CD8-positive, alpha-beta memory T cell (primary cell): Measurements from ENCODE around the gene MSI2. TPM values are rescaled to one million over a fixed set of nuclear protein-coding genes. Genes with fewer than 3 reads are reported as not detected.
A peak's percentile ranks its signal among the peaks of the same experiment; 100 is the strongest.
"Not testable (repeated sequence)": the region's sequence is repeated elsewhere in the genome, so short reads cannot be mapped to it uniquely, and the experiment has no call there.

ENCODE experiments used
- CTCF ChIA-PET: fragments of 350-600 bp; sonication (Branson Sonifier 250); formaldehyde crosslinking; loops from one replicate; lab custom pipeline; 2021; ENCODE audit warnings: antibody characterized with exemption; lab: Charles Lee
- POLR2A ChIA-PET: fragments of 350-600 bp; sonication (Branson Sonifier 250); formaldehyde crosslinking; loops from one replicate; lab custom pipeline; 2021; ENCODE audit warnings: antibody characterized with exemption; lab: Charles Lee
- DNase-seq, 5 donors: peaks; one replicate each; pipeline versions ENCODE4 v3.0.0 to v3.0.0-alpha.2; 2020 to 2022; ENCODE audit warnings: mixed read lengths in 1 of 5
- H3K27ac ChIP-seq: one replicate; pipeline ENCODE4 v1.7.0; 2013; ENCODE audit warnings: low read depth, mild to moderate bottlenecking, low read length, moderate library complexity
- H3K27me3 ChIP-seq: 2 replicates; pipeline ENCODE4 v1.7.0; 2013; ENCODE audit warnings: low read length, mild to moderate bottlenecking; ENCODE audit not compliant: insufficient read depth, poor library complexity, severe bottlenecking
- H3K36me3 ChIP-seq: 2 replicates; pipeline ENCODE4 v1.7.0; 2013; ENCODE audit warnings: mild to moderate bottlenecking, low read length, moderate library complexity; ENCODE audit not compliant: insufficient read depth
- H3K4me1 ChIP-seq: 2 replicates; pipeline ENCODE4 v1.7.0; 2013; ENCODE audit warnings: mild to moderate bottlenecking, low read length, moderate library complexity; ENCODE audit not compliant: insufficient read depth
- H3K4me3 ChIP-seq: 2 replicates; pipeline ENCODE4 v1.7.0; 2013; ENCODE audit warnings: mild to moderate bottlenecking, low read length
- H3K9me3 ChIP-seq: 2 replicates; pipeline ENCODE4 v1.7.0; 2013; ENCODE audit warnings: mild to moderate bottlenecking, low read length
- H3K27ac Mint-ChIP-seq, 8 donors: one replicate each; pipeline ENCODE4 v1.8.0; 2020 to 2021; ENCODE audit warnings: mixed read lengths in 8 of 8, mild to moderate bottlenecking in 6 of 8, inconsistent platforms in 3 of 8, moderate library complexity in 3 of 8
- H3K27me3 Mint-ChIP-seq, 2 donors: one replicate each; pipeline ENCODE4 v1.8.0; 2020 to 2021; ENCODE audit warnings: mixed read lengths in 2 of 2, mild to moderate bottlenecking in 1 of 2, moderate library complexity in 1 of 2
- H3K36me3 Mint-ChIP-seq, 3 donors: one replicate each; pipeline ENCODE4 v1.8.0; 2020 to 2021; ENCODE audit warnings: mixed read lengths in 3 of 3, inconsistent platforms in 1 of 3, mild to moderate bottlenecking in 1 of 3
- H3K4me1 Mint-ChIP-seq, 3 donors: one replicate each; pipeline ENCODE4 v1.8.0; 2020 to 2021; ENCODE audit warnings: mixed read lengths in 3 of 3, inconsistent platforms in 1 of 3, mild to moderate bottlenecking in 1 of 3
- H3K4me3 Mint-ChIP-seq, 7 donors: one replicate each; pipeline ENCODE4 v1.8.0; 2020 to 2021; ENCODE audit warnings: mixed read lengths in 7 of 7, mild to moderate bottlenecking in 6 of 7, moderate library complexity in 4 of 7, inconsistent platforms in 2 of 7
- H3K9me3 Mint-ChIP-seq, 5 donors: one replicate each; pipeline ENCODE4 v1.8.0; 2020 to 2022; ENCODE audit warnings: mixed read lengths in 5 of 5, mild to moderate bottlenecking in 3 of 5, moderate library complexity in 2 of 5, inconsistent platforms in 1 of 5
- polyA plus RNA-seq: library from polyadenylated mRNA; unstranded; fragments of 300-500 nt; fragmentation: Illumina TruSeq; gene quantifications from one replicate; pipeline ENCODE4 v1.2.3, GENCODE V29; 2021
- total RNA-seq, 2 experiments: library from RNA; stranded (reverse); gene quantifications; one replicate each; pipeline ENCODE4 v1.2.3, GENCODE V29; 2021

MSI2 gene
- total and polyA plus RNA-seq, 3 experiments from 2014 or later, result 2.3 to 58.0 (median 57.1) TPM

DNA sequence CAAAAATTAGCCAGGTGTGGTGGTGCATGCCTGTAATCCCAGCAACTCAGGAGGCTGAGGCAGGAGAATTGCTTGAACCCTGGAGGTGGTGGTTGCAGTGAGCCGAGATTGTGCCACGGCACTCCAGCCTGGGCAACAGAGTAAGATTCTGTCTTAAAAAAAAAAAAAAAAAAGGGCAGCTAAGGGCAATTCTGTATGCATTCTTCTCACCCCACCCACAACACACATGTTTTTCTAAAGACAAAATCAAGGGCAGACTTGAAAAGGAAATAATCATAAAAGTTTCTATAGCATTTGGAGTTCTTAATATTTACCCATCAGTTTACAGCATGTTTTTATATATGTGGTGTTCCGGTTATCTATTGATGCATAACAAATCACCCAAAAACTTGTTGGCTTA is 242.9 kb downstream of the MSI2 start:
- CTCF ChIA-PET, H3K27ac Mint-ChIP-seq, H3K4me1 ChIP-seq, POLR2A ChIA-PET, H3K36me3 ChIP-seq, H3K27ac ChIP-seq, H3K9me3 ChIP-seq, H3K9me3 Mint-ChIP-seq, H3K27me3 ChIP-seq, H3K4me3 ChIP-seq, H3K36me3 Mint-ChIP-seq, H3K4me3 Mint-ChIP-seq, H3K27me3 Mint-ChIP-seq, DNase-seq: not testable (repeated sequence)
- H3K4me1 Mint-ChIP-seq, result peaks cover 25 to 63% (median 56%) of the 10 kb centered on the region in 3 donors

DNA sequence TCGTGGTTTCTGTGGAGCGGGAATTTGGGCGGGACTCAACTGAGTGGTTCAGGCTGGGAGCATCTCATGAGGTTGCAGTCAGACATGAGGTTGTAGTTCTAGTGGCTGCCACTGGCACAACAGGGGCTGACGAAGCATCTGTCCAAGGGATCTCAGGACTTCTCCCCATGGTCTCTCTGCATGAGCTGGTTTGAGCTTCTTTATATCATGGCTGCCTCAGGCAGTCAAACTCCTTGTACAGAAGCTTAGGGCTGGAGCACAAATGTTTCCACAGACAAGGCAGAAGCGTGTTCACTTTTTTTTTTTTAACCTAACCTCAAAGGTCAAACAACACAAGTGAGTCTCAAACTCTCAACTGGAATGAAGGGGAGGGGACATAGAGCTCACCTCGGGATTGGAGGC is 243.3 kb downstream of the MSI2 start:
- no peaks in the 10 kb centered on the region for H3K27me3 ChIP-seq
- no peak overlapping the region for H3K27ac ChIP-seq
- H3K36me3 ChIP-seq, result no peaks in the 10 kb centered on the region
- Mint-ChIP-seq H3K36me3 (peaks cover 0 to 1% (median 0%) of the 10 kb centered on the region in 3 donors), H3K4me3 (no peak overlapping the region), H3K9me3 (no peaks in the 10 kb centered on the region), H3K4me1 (peaks cover 26 to 61% (median 57%) of the 10 kb centered on the region in 3 donors), H3K27me3 (no peaks in the 10 kb centered on the region), H3K27ac (peak overlapping the region in 1 of 8 donors; percentile 30)
- H3K9me3 ChIP-seq, result no peaks in the 10 kb centered on the region
- H3K4me1 ChIP-seq, result peaks cover 7% of the 10 kb centered on the region
- H3K4me3 ChIP-seq, result no peak overlapping the region
- ChIA-PET CTCF (no interaction called here), POLR2A (no interaction called here)
- no peak for DNase-seq

DNA sequence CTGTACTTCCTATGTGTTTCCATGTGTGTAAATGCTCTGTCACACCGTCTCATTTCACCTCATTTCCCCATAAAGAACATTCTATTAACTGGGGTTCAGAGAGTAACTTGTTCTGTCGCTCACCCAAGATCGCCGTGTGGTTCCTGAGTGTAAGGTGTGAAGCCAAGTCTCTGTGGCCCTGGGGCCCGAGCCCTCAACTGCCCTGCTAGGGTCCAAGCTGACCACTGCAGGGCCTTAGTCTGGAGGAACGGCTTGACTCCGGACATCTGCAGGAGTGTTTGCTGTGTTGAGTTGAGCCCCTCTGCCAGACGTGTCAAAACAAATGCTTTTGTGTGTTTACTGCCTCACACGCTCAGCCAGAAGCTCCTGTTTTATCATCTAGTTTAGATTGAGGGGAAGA is 244.7 kb downstream of the MSI2 start:
- no peaks in the 10 kb centered on the region for H3K27me3 Mint-ChIP-seq
- POLR2A ChIA-PET, result no interaction called here
- peaks cover 20 to 51% (median 48%) of the 10 kb centered on the region in 3 donors for H3K4me1 Mint-ChIP-seq

DNA sequence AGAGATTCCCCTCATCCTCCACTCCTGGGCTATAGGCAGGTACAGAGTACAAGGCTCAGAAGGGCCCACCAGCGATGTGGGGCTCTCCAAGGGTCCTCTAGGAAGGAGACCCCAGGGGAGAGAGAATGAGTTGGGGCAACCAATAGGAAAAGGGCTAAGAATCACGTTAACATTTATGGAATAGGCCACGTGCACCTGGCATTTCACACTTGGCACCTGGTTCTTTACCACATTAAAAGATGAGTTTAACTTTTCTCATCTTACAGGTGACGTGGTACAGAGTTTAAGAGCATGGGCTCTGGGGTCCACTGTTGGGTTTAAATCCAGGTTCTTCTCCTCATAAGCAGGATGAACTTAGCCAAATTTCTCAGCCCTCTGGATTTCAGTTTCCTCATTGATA is 245.7 kb downstream of the MSI2 start:
- Histone ChIP-seq H3K9me3 (no peaks in the 10 kb centered on the region), H3K36me3 (no peaks in the 10 kb centered on the region), H3K4me3 (no peak overlapping the region), H3K4me1 (peaks cover 7% of the 10 kb centered on the region), H3K27ac (no peak overlapping the region), H3K27me3 (no peaks in the 10 kb centered on the region)
- H3K4me1 Mint-ChIP-seq, result peaks cover 20 to 51% (median 39%) of the 10 kb centered on the region in 3 donors
- no peaks in the 10 kb centered on the region for H3K36me3 Mint-ChIP-seq
- ChIA-PET CTCF (no interaction called here), POLR2A (no interaction called here)
- H3K27me3 Mint-ChIP-seq, result no peaks in the 10 kb centered on the region
- no peak for DNase-seq
- H3K4me3 Mint-ChIP-seq, result no peak overlapping the region
- H3K27ac Mint-ChIP-seq, result no peak overlapping the region
- H3K9me3 Mint-ChIP-seq, result no peaks in the 10 kb centered on the region

More for the DNA sequence above, 244.7 kb downstream of the MSI2 start:
- CTCF ChIA-PET, result no interaction called here
- Mint-ChIP-seq H3K4me3 (no peak overlapping the region), H3K9me3 (no peaks in the 10 kb centered on the region), H3K36me3 (no peaks in the 10 kb centered on the region), H3K27ac (peak overlapping the region in 1 of 8 donors; percentile 7)
- DNase-seq, result no peak
- no peaks in the 10 kb centered on the region for H3K27me3 ChIP-seq
- H3K36me3 ChIP-seq, result no peaks in the 10 kb centered on the region
- no peak overlapping the region for H3K27ac ChIP-seq
- H3K4me1 ChIP-seq, result peaks cover 7% of the 10 kb centered on the region
- no peaks in the 10 kb centered on the region for H3K9me3 ChIP-seq
- H3K4me3 ChIP-seq, result no peak overlapping the region

DNA sequence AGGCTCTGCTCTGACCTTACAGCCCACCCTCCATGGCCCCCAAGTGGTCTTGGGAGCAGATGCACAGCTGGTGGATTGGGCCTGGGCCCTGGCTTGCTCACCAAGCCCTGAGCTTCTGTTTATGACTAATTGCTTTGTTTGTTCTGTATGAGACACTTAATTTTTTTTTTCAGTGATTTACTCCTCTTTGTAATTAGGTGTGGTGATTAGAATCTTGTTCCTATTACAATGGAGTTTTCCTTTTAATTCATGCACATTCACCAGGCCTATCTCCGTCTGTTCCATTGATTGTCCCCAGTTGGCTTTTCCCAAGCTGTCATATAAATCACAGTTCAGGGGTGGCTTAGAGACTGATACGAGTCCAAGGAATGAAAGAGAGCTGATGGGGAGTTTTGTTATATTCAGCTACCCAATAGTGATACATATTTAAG is 246.5 kb downstream of the MSI2 start:
- ChIA-PET CTCF (no interaction called here), POLR2A (no interaction called here)
- Histone ChIP-seq H3K4me3 (no peak overlapping the region), H3K36me3 (no peaks in the 10 kb centered on the region), H3K9me3 (no peaks in the 10 kb centered on the region), H3K4me1 (peaks cover 7% of the 10 kb centered on the region), H3K27ac (no peak overlapping the region), H3K27me3 (no peaks in the 10 kb centered on the region)
- H3K27me3 Mint-ChIP-seq, result no peaks in the 10 kb centered on the region
- no peaks in the 10 kb centered on the region for H3K36me3 Mint-ChIP-seq
- peak overlapping the region in 2 of 8 donors; percentile 28 to 31 for H3K27ac Mint-ChIP-seq
- peaks cover 18 to 45% (median 35%) of the 10 kb centered on the region in 3 donors for H3K4me1 Mint-ChIP-seq
- no peak for DNase-seq
- H3K9me3 Mint-ChIP-seq, result no peaks in the 10 kb centered on the region
- H3K4me3 Mint-ChIP-seq, result no peak overlapping the region

DNA sequence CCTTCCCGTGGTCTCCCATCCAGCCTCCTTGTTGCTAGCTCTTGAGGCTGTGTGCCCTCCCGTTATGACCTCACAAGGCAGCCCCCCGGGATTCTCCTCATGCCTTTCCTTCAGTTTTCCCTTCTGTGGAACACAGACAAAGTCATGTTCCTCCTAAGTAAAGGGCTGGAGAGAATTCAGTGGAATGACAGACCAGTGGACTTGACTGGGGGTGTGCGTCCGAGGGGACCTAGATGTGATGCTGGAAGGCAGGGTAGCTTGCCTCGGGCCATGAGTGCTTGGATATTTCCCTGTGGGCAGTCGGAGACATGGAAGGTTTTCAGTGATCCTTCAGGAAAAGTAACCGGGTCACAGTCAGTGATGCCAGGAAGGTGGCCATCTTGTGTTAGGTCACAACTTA is 247.9 kb downstream of the MSI2 start:
- no peak for DNase-seq
- no peaks in the 10 kb centered on the region for H3K9me3 Mint-ChIP-seq
- H3K4me3 ChIP-seq, result no peak overlapping the region
- H3K9me3 ChIP-seq, result no peaks in the 10 kb centered on the region
- H3K27me3 ChIP-seq, result no peaks in the 10 kb centered on the region
- CTCF ChIA-PET, result no interaction called here
- peak overlapping the region in 1 of 8 donors; percentile 61 for H3K27ac Mint-ChIP-seq
- H3K27ac ChIP-seq, result no peak overlapping the region
- POLR2A ChIA-PET, result no interaction called here
- peaks cover 25 to 47% (median 41%) of the 10 kb centered on the region in 3 donors for H3K4me1 Mint-ChIP-seq
- no peaks in the 10 kb centered on the region for H3K27me3 Mint-ChIP-seq
- H3K4me1 ChIP-seq, result no peaks in the 10 kb centered on the region
- peak overlapping the region in 1 of 7 donors; percentile 69 for H3K4me3 Mint-ChIP-seq
- no peaks in the 10 kb centered on the region for H3K36me3 ChIP-seq
- peaks cover 0 to 3% (median 0%) of the 10 kb centered on the region in 3 donors for H3K36me3 Mint-ChIP-seq

DNA sequence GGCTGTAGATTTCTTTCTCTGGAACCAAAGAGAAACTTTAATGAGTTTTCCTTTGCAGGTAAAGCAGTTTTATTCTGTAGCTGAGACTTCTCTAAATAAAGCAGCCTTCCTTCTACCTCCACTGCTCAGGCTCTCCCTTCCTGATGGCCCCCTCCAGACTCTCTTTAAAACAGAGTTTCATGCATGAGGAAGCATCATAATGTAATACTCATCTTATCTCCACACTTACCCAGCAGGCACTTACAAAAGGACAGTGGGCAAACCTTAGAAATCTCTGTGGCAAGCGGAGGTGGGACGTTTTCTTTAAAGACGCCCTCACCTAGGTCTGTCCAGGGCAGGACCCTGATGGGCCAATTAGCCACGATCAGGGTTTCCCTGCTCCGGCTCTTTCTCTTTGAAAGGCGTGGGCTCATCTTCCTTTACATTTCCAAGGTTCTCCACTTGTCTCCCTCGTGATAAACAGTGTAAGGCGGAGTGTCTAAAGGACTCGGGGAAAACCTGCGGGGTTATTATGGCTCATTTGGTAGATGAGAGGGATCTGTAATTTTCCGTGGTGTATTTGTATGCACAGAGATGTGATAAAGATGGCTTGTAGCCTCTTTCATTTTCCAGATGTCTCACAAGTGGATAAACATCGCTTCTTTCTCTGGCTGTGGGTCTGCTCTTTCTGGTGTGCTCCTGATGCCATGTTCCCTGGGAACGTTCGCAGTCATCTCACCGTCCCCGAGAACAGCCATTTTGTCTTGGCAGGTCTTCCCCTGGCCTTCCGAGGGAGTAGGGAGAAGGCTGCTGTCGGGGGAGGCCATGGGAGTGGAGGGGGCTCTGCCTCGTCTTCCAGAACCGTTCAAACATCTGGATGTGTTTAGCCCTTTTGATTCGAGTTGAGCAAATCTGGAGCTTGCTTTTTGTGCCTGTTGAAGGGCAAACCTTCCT is 249.8 kb downstream of the MSI2 start:
- Mint-ChIP-seq H3K4me3 (no peak overlapping the region), H3K36me3 (peaks cover 0 to 6% (median 0%) of the 10 kb centered on the region in 3 donors), H3K27ac (no peak overlapping the region), H3K9me3 (no peaks in the 10 kb centered on the region), H3K4me1 (peaks cover 20 to 41% (median 40%) of the 10 kb centered on the region in 3 donors), H3K27me3 (no peaks in the 10 kb centered on the region)
- CTCF ChIA-PET, result no interaction called here
- Histone ChIP-seq H3K27ac (no peak overlapping the region), H3K36me3 (no peaks in the 10 kb centered on the region), H3K27me3 (no peaks in the 10 kb centered on the region), H3K9me3 (no peaks in the 10 kb centered on the region), H3K4me1 (no peaks in the 10 kb centered on the region), H3K4me3 (no peak overlapping the region)
- DNase-seq, result no peak
- POLR2A ChIA-PET, result no interaction called here

DNA sequence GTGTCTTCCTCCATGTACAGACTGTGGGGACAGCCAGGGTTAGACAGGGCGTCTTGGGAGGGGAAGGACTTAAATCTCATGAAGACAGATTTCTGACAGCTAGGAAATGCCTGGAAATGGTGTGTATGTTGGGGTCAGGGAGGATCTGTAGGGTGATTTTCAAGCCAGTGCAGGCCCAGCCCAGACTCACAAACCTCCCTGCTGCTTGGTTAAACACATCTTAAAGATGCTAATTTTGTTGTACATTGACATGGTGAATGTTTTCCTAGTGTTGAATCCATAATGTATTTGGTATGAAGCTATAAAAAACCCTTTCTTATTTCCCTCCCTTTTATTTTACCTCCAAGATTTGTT is 250.4 kb downstream of the MSI2 start:
- Histone ChIP-seq H3K4me3 (no peak overlapping the region), H3K27me3 (no peaks in the 10 kb centered on the region), H3K36me3 (no peaks in the 10 kb centered on the region), H3K9me3 (no peaks in the 10 kb centered on the region), H3K4me1 (no peaks in the 10 kb centered on the region), H3K27ac (no peak overlapping the region)
- POLR2A ChIA-PET, result no interaction called here
- Mint-ChIP-seq H3K36me3 (peaks cover 0 to 6% (median 0%) of the 10 kb centered on the region in 3 donors), H3K27ac (no peak overlapping the region), H3K4me3 (no peak overlapping the region), H3K9me3 (no peaks in the 10 kb centered on the region), H3K27me3 (no peaks in the 10 kb centered on the region), H3K4me1 (peaks cover 20 to 36% (median 34%) of the 10 kb centered on the region in 3 donors)
- no peak for DNase-seq
- CTCF ChIA-PET, result no interaction called here
